Neural cell (in vitro differentiated cells): ENCODE data around the gene CATSPERD. TPM values are rescaled to one million over a fixed set of nuclear protein-coding genes. Genes with fewer than 3 reads are reported as not detected.

Experiments
- H2AFZ ChIP-seq: fragments of 200-600, 300-800 bp; sonication (generic), shearing (Covaris generic); 2 replicates; pipeline ENCODE4 v1.6.0; 2014; ENCODE audit warnings: low read depth, mild to moderate bottlenecking, antibody characterized with exemption, low read length, moderate library complexity
- H3F3A ChIP-seq: fragments of 200-600 bp; shearing (Covaris generic); 2 replicates; pipeline ENCODE4 v1.6.1; 2016; ENCODE audit warnings: mild to moderate bottlenecking, moderate library complexity, mixed read lengths, antibody characterized with exemption, low read length; ENCODE audit not compliant: insufficient read depth, poor library complexity, severe bottlenecking
- H3K27ac ChIP-seq: fragments of 200-600, 300-800 bp; sonication (generic), shearing (Covaris generic); 2 replicates; pipeline ENCODE4 v1.5.1; 2014; ENCODE audit warnings: mild to moderate bottlenecking, low read length, moderate library complexity
- H3K27me3 ChIP-seq: fragments of 300-800, 200-600 bp; sonication (generic), shearing (Covaris generic); 2 replicates; pipeline ENCODE4 v1.6.0; 2014; ENCODE audit warnings: mild to moderate bottlenecking, low read depth, low read length, moderate library complexity; ENCODE audit not compliant: insufficient read depth
- H3K36me3 ChIP-seq: fragments of 300-800, 200-600 bp; sonication (generic), shearing (Covaris generic); 2 replicates; pipeline ENCODE4 v1.5.1; 2014; ENCODE audit warnings: mild to moderate bottlenecking, antibody characterized with exemption, low read length, moderate library complexity; ENCODE audit not compliant: insufficient read depth
- H3K4me2 ChIP-seq: fragments of 300-800, 200-600 bp; sonication (generic), shearing (Covaris generic); 2 replicates; pipeline ENCODE4 v1.6.0; 2014; ENCODE audit warnings: mild to moderate bottlenecking, low read length
- H3K4me3 ChIP-seq: fragments of 300-800, 200-600 bp; sonication (generic), shearing (Covaris generic); 2 replicates; pipeline ENCODE4 v1.5.1; 2014; ENCODE audit warnings: mild to moderate bottlenecking, low read length, moderate library complexity
- H3K79me2 ChIP-seq: fragments of 200-600 bp; shearing (Covaris generic); replicated peaks from 2 replicates; pipeline ENCODE4 v1.6.0; 2014; ENCODE audit warnings: mild to moderate bottlenecking, low read length, moderate library complexity; ENCODE audit not compliant: insufficient read depth
- H3K9ac ChIP-seq: fragments of 300-800, 200-600 bp; sonication (generic), shearing (Covaris generic); 2 replicates; pipeline ENCODE4 v1.6.1; 2016; ENCODE audit warnings: mild to moderate bottlenecking, low read length, mixed read lengths
- H3K9me2 ChIP-seq: fragments of 200-600 bp; shearing (Covaris generic); 2 replicates; pipeline ENCODE4 v1.6.1; 2016; ENCODE audit warnings: mild to moderate bottlenecking, low read length, mixed read lengths; ENCODE audit not compliant: insufficient read depth
- H3K9me3 ChIP-seq: fragments of 200-600, 300-800 bp; sonication (generic), shearing (Covaris generic); 2 replicates; pipeline ENCODE4 v1.6.1; 2016; ENCODE audit warnings: mild to moderate bottlenecking, mixed run types, low read length, moderate library complexity, mixed read lengths
- H4K20me1 ChIP-seq: fragments of 200-600 bp; shearing (Covaris generic); 2 replicates; pipeline ENCODE4 v1.6.1; 2016; ENCODE audit warnings: mild to moderate bottlenecking, mixed run types; ENCODE audit not compliant: insufficient read depth
- EP300 ChIP-seq: fragments of 450-650 bp; conservative IDR thresholded peaks from 2 replicates; pipeline ENCODE4 v1.6.1; 2014; ENCODE audit warnings: antibody characterized with exemption, mild to moderate bottlenecking, moderate library complexity; ENCODE audit not compliant: poor library complexity, severe bottlenecking
- EZH2 ChIP-seq: fragments of 200-600, 300-800 bp; shearing (Covaris generic), sonication (generic); IDR thresholded peaks from 2 replicates; pipeline ENCODE4 v1.6.1; 2014; ENCODE audit warnings: antibody characterized with exemption, low read length, borderline replicate concordance, mild to moderate bottlenecking; ENCODE audit not compliant: insufficient read depth, poor library complexity, severe bottlenecking
- MXI1 ChIP-seq: fragments of 450-650 bp; conservative IDR thresholded peaks from 2 replicates; pipeline ENCODE4 v1.6.1; 2014; ENCODE audit warnings: antibody characterized with exemption, mild to moderate bottlenecking; ENCODE audit not compliant: poor library complexity, severe bottlenecking
- POLR2AphosphoS5 ChIP-seq: IDR thresholded peaks from 2 replicates; pipeline ENCODE4 v1.6.1; 2012
- RAD21 ChIP-seq: fragments of 450-650 bp; conservative IDR thresholded peaks from 2 replicates; pipeline ENCODE4 v1.6.1; 2014; ENCODE audit warnings: antibody characterized with exemption, mild to moderate bottlenecking, moderate library complexity
- REST ChIP-seq: IDR thresholded peaks from 2 replicates; pipeline ENCODE4 v1.6.1; 2012; ENCODE audit warnings: borderline replicate concordance
- SMC3 ChIP-seq: fragments of 450-650 bp; conservative IDR thresholded peaks from 2 replicates; pipeline ENCODE4 v1.6.1; 2014; ENCODE audit warnings: antibody characterized with exemption, mild to moderate bottlenecking, moderate library complexity; ENCODE audit not compliant: poor library complexity
- TAF1 ChIP-seq: IDR thresholded peaks from 2 replicates; pipeline ENCODE4 v1.6.1; 2012; ENCODE audit warnings: low read depth
- polyA plus RNA-seq: library from polyadenylated mRNA; depleted of rRNA; stranded (reverse); fragments of >200 nt; gene quantifications from 2 replicates; pipeline ENCODE4 v1.2.3, GENCODE V29; 2014
- TF ChIP-seq, protein P1 (sequence below): fragments of 450-650 bp; IDR thresholded peaks from 2 replicates; pipeline ENCODE4 v1.5.1; 2014; ENCODE audit warnings: antibody characterized with exemption, mild to moderate bottlenecking, moderate library complexity; ENCODE audit not compliant: poor library complexity, severe bottlenecking

CATSPERD gene
- polyA plus RNA-seq, 1 donor from 2014 or later: not detected

DNA sequence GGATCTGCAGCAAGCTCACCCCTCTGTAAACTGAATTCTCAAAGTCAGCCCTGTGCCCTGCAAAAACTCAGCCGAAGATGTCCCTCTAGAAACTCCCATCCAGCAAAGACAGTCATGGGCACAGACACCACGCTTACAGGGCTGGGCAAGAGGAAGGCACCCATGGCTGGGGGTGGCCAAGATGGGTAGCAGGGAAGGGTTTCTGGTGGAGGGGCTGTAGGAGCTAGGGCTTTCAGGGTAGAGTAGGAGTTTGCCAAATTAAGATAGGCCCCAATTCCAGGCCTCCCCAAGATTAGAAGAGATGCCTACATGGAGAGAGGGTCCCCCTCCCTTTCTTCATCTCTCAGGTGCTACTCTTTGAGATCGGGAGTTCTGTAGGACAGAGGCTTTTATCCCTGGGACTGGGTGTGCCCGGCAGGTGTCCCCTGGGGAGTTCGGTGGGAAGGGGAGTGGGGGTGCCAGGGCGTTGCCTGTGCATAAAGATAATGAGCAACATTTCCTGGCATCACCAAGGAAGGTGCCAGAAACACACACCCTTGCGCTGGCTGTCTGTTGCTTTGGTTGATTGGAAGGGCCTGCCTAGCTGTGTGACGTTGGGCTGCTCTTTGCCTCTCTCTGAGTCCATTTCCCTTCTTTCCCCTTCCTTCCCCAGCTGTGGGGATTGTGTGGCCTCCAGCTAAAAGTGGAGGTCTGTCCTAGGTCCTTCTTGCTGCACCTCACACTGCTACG, 93.8 kb downstream of the CATSPERD start:
- Histone ChIP-seq H3K79me2 (no peaks in the 10 kb centered on the region), H3K36me3 (no peaks in the 10 kb centered on the region), H4K20me1 (no peaks in the 10 kb centered on the region), H3K4me3 (no peak overlapping the region), H3K9ac (no peak overlapping the region), H3F3A (no peaks in the 10 kb centered on the region), H3K4me2 (no peak overlapping the region), H3K9me2 (no peaks in the 10 kb centered on the region), H3K27me3 (no peaks in the 10 kb centered on the region), H2AFZ (no peak overlapping the region), H3K27ac (no peak overlapping the region), H3K9me3 (no peaks in the 10 kb centered on the region)
- no peak for TF ChIP-seq RAD21
- TF ChIP-seq EP300: no peak
- no peak for TF ChIP-seq EZH2
- TF ChIP-seq POLR2AphosphoS5: no peak
- no peak for TF ChIP-seq MXI1
- no peak for TF ChIP-seq SMC3
- no peak for TF ChIP-seq REST
- TF ChIP-seq, protein P1, sequence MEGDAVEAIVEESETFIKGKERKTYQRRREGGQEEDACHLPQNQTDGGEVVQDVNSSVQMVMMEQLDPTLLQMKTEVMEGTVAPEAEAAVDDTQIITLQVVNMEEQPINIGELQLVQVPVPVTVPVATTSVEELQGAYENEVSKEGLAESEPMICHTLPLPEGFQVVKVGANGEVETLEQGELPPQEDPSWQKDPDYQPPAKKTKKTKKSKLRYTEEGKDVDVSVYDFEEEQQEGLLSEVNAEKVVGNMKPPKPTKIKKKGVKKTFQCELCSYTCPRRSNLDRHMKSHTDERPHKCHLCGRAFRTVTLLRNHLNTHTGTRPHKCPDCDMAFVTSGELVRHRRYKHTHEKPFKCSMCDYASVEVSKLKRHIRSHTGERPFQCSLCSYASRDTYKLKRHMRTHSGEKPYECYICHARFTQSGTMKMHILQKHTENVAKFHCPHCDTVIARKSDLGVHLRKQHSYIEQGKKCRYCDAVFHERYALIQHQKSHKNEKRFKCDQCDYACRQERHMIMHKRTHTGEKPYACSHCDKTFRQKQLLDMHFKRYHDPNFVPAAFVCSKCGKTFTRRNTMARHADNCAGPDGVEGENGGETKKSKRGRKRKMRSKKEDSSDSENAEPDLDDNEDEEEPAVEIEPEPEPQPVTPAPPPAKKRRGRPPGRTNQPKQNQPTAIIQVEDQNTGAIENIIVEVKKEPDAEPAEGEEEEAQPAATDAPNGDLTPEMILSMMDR: no peak

DNA sequence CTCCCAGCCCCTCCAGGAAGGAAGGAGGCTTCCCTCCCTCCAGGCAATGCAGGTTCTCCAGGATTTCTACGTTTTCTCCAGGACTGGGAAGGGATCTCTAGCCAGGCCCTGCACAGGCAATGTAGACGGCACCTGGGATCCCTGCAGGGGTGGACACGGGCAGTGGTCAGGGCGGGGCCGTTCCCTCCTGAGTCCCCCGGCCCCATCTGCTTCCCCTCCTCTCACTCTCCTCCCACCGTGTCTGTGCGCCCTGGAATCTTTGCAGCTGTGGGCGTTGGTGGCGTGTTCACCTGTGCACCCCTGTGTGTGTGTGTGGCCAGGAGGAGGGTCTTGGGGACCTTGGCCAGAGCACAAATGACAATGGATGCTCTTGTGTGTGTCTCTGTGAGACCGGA, 94.4 kb downstream of the CATSPERD start:
- no peaks in the 10 kb centered on the region for H4K20me1 ChIP-seq
- H2AFZ ChIP-seq: no peak overlapping the region
- TF ChIP-seq MXI1: no peak
- no peak overlapping the region for H3K9ac ChIP-seq
- no peaks in the 10 kb centered on the region for H3K79me2 ChIP-seq
- no peak overlapping the region for H3K4me3 ChIP-seq
- no peaks in the 10 kb centered on the region for H3K36me3 ChIP-seq
- H3K4me2 ChIP-seq: no peak overlapping the region
- no peaks in the 10 kb centered on the region for H3K9me3 ChIP-seq
- H3F3A ChIP-seq: no peaks in the 10 kb centered on the region
- no peaks in the 10 kb centered on the region for H3K9me2 ChIP-seq
- H3K27ac ChIP-seq: no peak overlapping the region
- H3K27me3 ChIP-seq: no peaks in the 10 kb centered on the region

DNA sequence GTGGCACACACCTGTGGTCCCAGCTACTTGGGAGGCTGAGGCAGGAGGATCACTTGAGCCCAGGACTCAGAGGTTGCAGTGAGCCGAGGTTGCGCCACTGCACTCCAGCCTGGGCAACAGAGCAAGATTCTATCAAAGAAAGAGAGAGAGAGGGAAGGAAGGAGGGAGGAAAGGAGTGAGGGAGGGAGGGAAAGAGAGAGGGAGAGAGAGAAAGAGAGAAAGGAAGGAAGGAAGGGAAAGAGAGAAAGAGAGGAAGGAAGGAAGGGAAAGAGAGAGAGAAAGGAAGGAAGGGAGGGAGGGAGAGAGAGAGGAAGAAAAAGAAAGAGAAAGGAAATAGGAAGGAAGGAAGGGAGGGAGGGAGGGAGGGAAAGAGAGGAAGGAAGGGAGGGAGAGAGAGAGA, 96.8 kb downstream of the CATSPERD start:
- no peak overlapping the region for H3K4me2 ChIP-seq
- H3K27ac ChIP-seq: no peak overlapping the region
- no peak for TF ChIP-seq EZH2
- no peak for TF ChIP-seq SMC3
- TF ChIP-seq REST: no peak
- TF ChIP-seq, protein P1: no peak
- TF ChIP-seq TAF1: no peak
- no peak for TF ChIP-seq RAD21
- TF ChIP-seq MXI1: no peak
- TF ChIP-seq EP300: no peak
- no peak for TF ChIP-seq POLR2AphosphoS5
- no peak overlapping the region for H3K4me3 ChIP-seq
- no peak overlapping the region for H2AFZ ChIP-seq
- no peaks in the 10 kb centered on the region for H3K79me2 ChIP-seq
- no peaks in the 10 kb centered on the region for H4K20me1 ChIP-seq
- H3K9me3 ChIP-seq: no peaks in the 10 kb centered on the region
- no peak overlapping the region for H3K9ac ChIP-seq
- no peaks in the 10 kb centered on the region for H3K36me3 ChIP-seq
- H3K27me3 ChIP-seq: no peaks in the 10 kb centered on the region
- no peaks in the 10 kb centered on the region for H3K9me2 ChIP-seq
- no peaks in the 10 kb centered on the region for H3F3A ChIP-seq
